GM12878 (cell line): Measurements from ENCODE around the gene SERPINE2. TPM values are rescaled to one million over a fixed set of nuclear protein-coding genes. Genes with fewer than 3 reads are reported as not detected.

Experiments used
- ATAC-seq: fragments of 200-7000 bp; cut with Tn5 transposase; 3 replicates; pipeline ENCODE4 v1.9.1; 2020; ENCODE audit warnings: mild to moderate bottlenecking, moderate library complexity
- BruUV-seq: library from RNA; stranded (reverse); fragments of 400-500 nt; replicated peaks from 2 replicates; lab custom pipeline; 2021; lab: Mats Ljungman, UMichigan
- CTCF ChIA-PET: fragments of 300-600 bp; sonication (Branson Sonifier 250); formaldehyde crosslinking; extraction: SDS; loops from one replicate; lab custom pipeline; 2021; ENCODE audit warnings: inconsistent platforms; lab: Yijun Ruan, JAX
- POLR2A ChIA-PET: fragments of 350-600 bp; formaldehyde crosslinking; extraction: SDS; loops from one replicate; lab custom pipeline; 2021; ENCODE audit warnings: inconsistent platforms; lab: Charles Lee
- RAD21 ChIA-PET: fragments of 300-600 bp; sonication (Branson Sonifier 250); formaldehyde crosslinking; loops from one replicate; lab custom pipeline; 2023; ENCODE audit warnings: antibody characterized with exemption; ENCODE audit not compliant: unreplicated experiment; lab: Charles Lee
- SMC1A ChIA-PET: fragments of 300-600 bp; sonication (Branson Sonifier 250); formaldehyde crosslinking; loops from one replicate; lab custom pipeline; 2023; ENCODE audit not compliant: unreplicated experiment, uncharacterized antibody; lab: Charles Lee
- DNase-seq: peaks from one replicate; pipeline ENCODE4 v3.0.0-alpha.2; 2011; ENCODE audit warnings: low read depth, low spot score
- FAIRE-seq: peaks from 3 replicates; lab custom pipeline; 2011; peaks lifted over from hg19 to GRCh38; lab: Jason Lieb, UNC
- H2AFZ ChIP-seq: 2 replicates; pipeline ENCODE4 v1.6.0; 2011; ENCODE audit warnings: low read depth, low read length, control low read depth; ENCODE audit not compliant: control insufficient read depth
- H3K27ac ChIP-seq: 2 replicates; pipeline ENCODE4 v1.5.1; 2011; ENCODE audit warnings: control low read depth; ENCODE audit not compliant: control insufficient read depth, insufficient read depth
- H3K27me3 ChIP-seq, 2 experiments: replicated peaks in 1 of 2; 2 replicates each; pipeline versions ENCODE4 v1.6.0 to v1.6.1; 2011; ENCODE audit warnings: low read length in 1 of 2; ENCODE audit not compliant: control insufficient read depth in 2 of 2, insufficient read depth in 2 of 2
- H3K36me3 ChIP-seq, 2 experiments: 2 replicates each; pipeline ENCODE4 v1.5.1; 2011; ENCODE audit warnings: low read length in 1 of 2; ENCODE audit not compliant: control insufficient read depth in 2 of 2, insufficient read depth in 2 of 2
- H3K4me1 ChIP-seq: 2 replicates; pipeline ENCODE4 v1.6.1; 2011; ENCODE audit warnings: mild to moderate bottlenecking, low read length, moderate library complexity, mixed read lengths; ENCODE audit not compliant: control insufficient read depth, insufficient read depth
- H3K4me2 ChIP-seq: 2 replicates; pipeline ENCODE4 v1.6.0; 2011; ENCODE audit warnings: control low read depth; ENCODE audit not compliant: control insufficient read depth, insufficient read depth
- H3K4me3 ChIP-seq: fragments of 200-600 bp; sonication (generic); 2 replicates; pipeline ENCODE4 v1.5.1; 2016
- H3K79me2 ChIP-seq: 2 replicates; pipeline ENCODE4 v1.6.0; 2011; ENCODE audit warnings: low read length; ENCODE audit not compliant: control insufficient read depth, insufficient read depth
- H3K9ac ChIP-seq: 2 replicates; pipeline ENCODE4 v1.8.0; 2011; ENCODE audit warnings: low read length, control low read depth, mixed read lengths; ENCODE audit not compliant: control insufficient read depth, insufficient read depth
- H3K9me3 ChIP-seq: replicated peaks from 3 replicates; pipeline ENCODE4 v1.5.1; 2011; ENCODE audit warnings: mild to moderate bottlenecking, low read length; ENCODE audit not compliant: control insufficient read depth, insufficient read depth
- H4K20me1 ChIP-seq: 2 replicates; pipeline ENCODE4 v1.6.0; 2011; ENCODE audit not compliant: control insufficient read depth, insufficient read depth
- ESRRA ChIP-seq: IDR thresholded peaks from 2 replicates; pipeline ENCODE4 v1.6.1; 2012; ENCODE audit warnings: mild to moderate bottlenecking, low read length, improper control_type of control experiment
- MYC ChIP-seq: IDR thresholded peaks from 2 replicates; pipeline ENCODE4 v1.6.1; 2011; ENCODE audit warnings: mild to moderate bottlenecking, low read length, moderate library complexity, inconsistent platforms; ENCODE audit not compliant: insufficient read depth, insufficient replicate concordance, insufficient read length, severe bottlenecking
- NFYB ChIP-seq: IDR thresholded peaks from 2 replicates; pipeline ENCODE4 v1.6.1; 2011; ENCODE audit warnings: low read depth, mild to moderate bottlenecking, low read length, improper control_type of control experiment, moderate library complexity; ENCODE audit not compliant: insufficient read depth
- SMAD1 ChIP-seq: fragments of 450-650 bp; IDR thresholded peaks from 2 replicates; pipeline ENCODE4 v1.6.1; 2018; ENCODE audit warnings: mild to moderate bottlenecking, low read depth; ENCODE audit not compliant: partially characterized antibody
- SREBF2 ChIP-seq: IDR thresholded peaks from 2 replicates; pipeline ENCODE4 v1.6.1; 2012; ENCODE audit warnings: mild to moderate bottlenecking, low read length
- ZBTB11 ChIP-seq: fragments of 450-650 bp; formaldehyde crosslinking; IDR thresholded peaks from 2 replicates; pipeline ENCODE4 v1.5.0; 2022; ENCODE audit warnings: mild to moderate bottlenecking, missing genetic modification characterization
- ZSCAN29 ChIP-seq: fragments of 450-650 bp; IDR thresholded peaks from 2 replicates; pipeline ENCODE4 v1.6.1; 2017; ENCODE audit warnings: mild to moderate bottlenecking, moderate library complexity
- WGBS: methylation state at CpG from one replicate; pipeline ENCODE4 v1.1.6; 2016; ENCODE audit warnings: low lambda C conversion rate; ENCODE audit not compliant: insufficient replicate concordance, insufficient coverage; ENCODE audit errors: missing lambda C conversion rate; 5-methylcytosine and 5-hydroxymethylcytosine counted together
- in situ Hi-C: fragments of 300-500 bp; cut with MboI; formaldehyde crosslinking; loops from 9 replicates; pipeline ENCODE4 v1.14.3; 2018; ENCODE audit warnings: mixed read lengths
- intact Hi-C: fragments of 100-400 bp; cut with micrococcal nuclease; formaldehyde crosslinking; loops from one replicate; pipeline ENCODE4 v1.14.2; 2022; ENCODE audit not compliant: unreplicated experiment
- polyA plus RNA-seq, 11 experiments: library from polyadenylated mRNA; depleted of rRNA in 4 of 11; unstranded in 6 of 11; stranded (reverse) in 5 of 11; fragments of >200 nt; fragmentation: Nextera tagmentation in 4 of 11; fragmentation: Illumina TruSeq in 1 of 11; extraction: Ambion mirVana in 4 of 11; extraction: Trizol in 1 of 11; gene quantifications; 1 replicate in 1 of 11; 2 replicates in 10 of 11; pipeline versions ENCODE4 v1.2.1 to v1.2.3, GENCODE V29; 2011 to 2016; ENCODE audit warnings: inconsistent platforms in 2 of 11, missing spikeins in 2 of 11, low read depth in 1 of 11
- total RNA-seq, 4 experiments: library from RNA; depleted of rRNA in 3 of 4; stranded (reverse); fragments of >200 nt in 3 of 4; fragmentation: Illumina TruSeq in 1 of 4; extraction: Trizol in 1 of 4; gene quantifications; 2 replicates each; pipeline versions ENCODE4 v1.2.1 to v1.2.3, GENCODE V29; 2013 to 2021

SERPINE2 gene
- total and polyA plus RNA-seq, 10 of the 15 experiments (the other 5 are each of a cell fraction or from before 2014, with no cell fraction given): 0.18 to 1.7 (median 0.39) TPM

GRCh38 chr2:223994562-223995162 is 44.4 kb downstream of the SERPINE2 start:
- Histone ChIP-seq H2AFZ (no peak overlapping the region), H3K79me2 (no peaks in the 10 kb centered on the region), H3K27ac (no peak overlapping the region), H3K4me1 (no peaks in the 10 kb centered on the region)
- peak; percentile 46 for ATAC-seq
- intact Hi-C loops: no loop called here
- POLR2A ChIA-PET: no interaction called here
- no peak for FAIRE-seq
- TF ChIP-seq ZSCAN29 (no peak), NFYB (no peak), MYC (no peak), SREBF2 (no peak), ZBTB11 (CRISPR knock-in tag) (no peak), SMAD1 (no peak), ESRRA (no peak)
- TF ChIP-seq, all 136 proteins: peak for 0
- no peak overlapping the region for H3K4me2 ChIP-seq
- 0% methylated on average over 4 of the region's 4 CpGs for WGBS
- peaks cover 0 to 4% of the 10 kb centered on the region in 2 experiments; a peak in 2 of 4 replicates for H3K27me3 ChIP-seq
- CTCF ChIA-PET: interaction anchor here (0.6 to 11.1 kb wide), 19 partner anchors 9 to 655 kb away, joined by 3 to 188 read pairs (median 9); partner anchors contain the start of gene MRPL44
- no peak overlapping the region for H3K9ac ChIP-seq
- SMC1A ChIA-PET: interaction anchor here (0.6 to 7.2 kb wide), 6 partner anchors 13 to 414 kb away, joined by 3 to 108 read pairs (median 14); no protein-coding TSS in a partner anchor
- in situ Hi-C loops: loop anchor here (5.0 to 25.0 kb wide), 2 partner anchors 293 to 643 kb away; no protein-coding TSS in a partner anchor
- no peaks in the 10 kb centered on the region for H4K20me1 ChIP-seq
- H3K9me3 ChIP-seq: no peaks in the 10 kb centered on the region
- no peak for DNase-seq
- RAD21 ChIA-PET: interaction anchor here (1.6 to 5.0 kb wide), 4 partner anchors 11 to 293 kb away, joined by 3 to 93 read pairs (median 12); no protein-coding TSS in a partner anchor
- no peaks in the 10 kb centered on the region for H3K36me3 ChIP-seq
- no peak overlapping the region for H3K4me3 ChIP-seq
- no TSS peak for BruUV-seq
